Measurements from ENCODE around the gene SNX4. TPM values are rescaled to one million over a fixed set of nuclear protein-coding genes. Genes with fewer than 3 reads are reported as not detected.
"Not testable (repeated sequence)": the region's sequence is repeated elsewhere in the genome, so short reads cannot be mapped to it uniquely, and the experiment has no call there.

Gene SNX4
- total and polyA plus RNA-seq, 8 donors = 10.5 to 81.1 (median 40.9) TPM

- DNase-seq = no peak
- no peak overlapping the region for H3K4me3 ChIP-seq
- H3K27ac ChIP-seq = no peak overlapping the region
- TF ChIP-seq EP300 (IDR thresholded peaks at IDR 0.05) (no peak), POLR2A (IDR thresholded peaks at IDR 0.05) (no peak), POLR2AphosphoS5 (IDR thresholded peaks at IDR 0.05) (no peak), CTCF (IDR thresholded peaks at IDR 0.05) (no peak)
- WGBS, 5 donors = 92 to 97% (median 95%) methylated on average over 2 of the region's 2 CpGs
- no peaks in the 10 kb centered on the region for H3K9me3 ChIP-seq
- H3K4me1 ChIP-seq = no peaks in the 10 kb centered on the region
- intact Hi-C loops (cut with DNase I; ENCODE audit: low total_unique reads) = no loop called here
- peaks cover 35 to 74% (median 72%) of the 10 kb centered on the region in 4 donors for H3K36me3 ChIP-seq
- no peaks in the 10 kb centered on the region for H3K27me3 ChIP-seq
These were observed 23.3 kb downstream of the SNX4 start for GRCh38 chr3:125496701-125497100.

- Histone ChIP-seq H3K27me3 (no peaks in the 10 kb centered on the region), H3K4me3 (no peak overlapping the region), H3K9me3 (no peaks in the 10 kb centered on the region), H3K4me1 (peaks cover 0 to 5% (median 0%) of the 10 kb centered on the region in 4 donors), H3K27ac (no peak overlapping the region), H3K36me3 (peaks cover 0 to 81% (median 66%) of the 10 kb centered on the region in 4 donors)
- no peak for DNase-seq
- WGBS, 5 donors = 90 to 100% (median 98%) methylated on average over 1 of the region's 1 CpG
- intact Hi-C loops (cut with DNase I; ENCODE audit: low total_unique reads) = no loop called here
- no peak for TF ChIP-seq EP300 (IDR thresholded peaks at IDR 0.05)
- TF ChIP-seq POLR2AphosphoS5 (IDR thresholded peaks at IDR 0.05) = no peak
- TF ChIP-seq POLR2A (IDR thresholded peaks at IDR 0.05) = no peak
- no peak for TF ChIP-seq CTCF (IDR thresholded peaks at IDR 0.05)
These were observed 37.6 kb downstream of the SNX4 start for GRCh38 chr3:125482406-125482805.

GRCh38 chr3:125481786-125482185, 38.2 kb downstream of the SNX4 start:
- intact Hi-C loops (cut with DNase I; ENCODE audit: low total_unique reads) = no loop called here
- TF ChIP-seq EP300 (IDR thresholded peaks at IDR 0.05) (no peak), POLR2A (IDR thresholded peaks at IDR 0.05) (no peak), CTCF (IDR thresholded peaks at IDR 0.05) (no peak), POLR2AphosphoS5 (IDR thresholded peaks at IDR 0.05) (no peak)
- no peaks in the 10 kb centered on the region for H3K9me3 ChIP-seq
- H3K4me3 ChIP-seq = no peak overlapping the region
- no peak for DNase-seq
- peaks cover 0 to 77% (median 69%) of the 10 kb centered on the region in 4 donors for H3K36me3 ChIP-seq
- 90 to 100% (median 96%) methylated on average over 2 of the region's 2 CpGs for WGBS, 5 donors
- no peak overlapping the region for H3K27ac ChIP-seq
- H3K27me3 ChIP-seq = no peaks in the 10 kb centered on the region
- H3K4me1 ChIP-seq = peaks cover 0 to 5% (median 0%) of the 10 kb centered on the region in 4 donors

GRCh38 chr3:125481375-125481759, 38.6 kb downstream of the SNX4 start:
- H3K27me3 ChIP-seq; H3K4me3 ChIP-seq; DNase-seq; intact Hi-C loops (cut with DNase I; ENCODE audit: low total_unique reads); H3K4me1 ChIP-seq; H3K9me3 ChIP-seq; H3K27ac ChIP-seq: not testable (repeated sequence)
- 93 to 99% (median 95%) methylated on average over 9 of the region's 9 CpGs for WGBS, 5 donors
- H3K36me3 ChIP-seq = peaks cover 0 to 77% (median 67%) of the 10 kb centered on the region in 4 donors

GRCh38 chr3:125480656-125481374, 39.2 kb downstream of the SNX4 start:
- no peak overlapping the region for H3K4me3 ChIP-seq
- H3K4me1 ChIP-seq = peaks cover 0 to 5% (median 0%) of the 10 kb centered on the region in 4 donors
- peaks cover 2 to 77% (median 70%) of the 10 kb centered on the region in 4 donors for H3K36me3 ChIP-seq
- H3K9me3 ChIP-seq = no peaks in the 10 kb centered on the region
- H3K27me3 ChIP-seq = no peaks in the 10 kb centered on the region
- DNase-seq = no peak
- no peak overlapping the region for H3K27ac ChIP-seq
- intact Hi-C loops (cut with DNase I; ENCODE audit: low total_unique reads) = no loop called here
- WGBS, 5 donors = 59 to 73% (median 71%) methylated on average over 2 of the region's 2 CpGs
- TF ChIP-seq POLR2AphosphoS5 (IDR thresholded peaks at IDR 0.05) (no peak), POLR2A (IDR thresholded peaks at IDR 0.05) (no peak), CTCF (IDR thresholded peaks at IDR 0.05) (no peak), EP300 (IDR thresholded peaks at IDR 0.05) (no peak)

All from stomach (tissue), 9 donors.